ENCODE measurements around the gene SELPLG. TPM values are rescaled to one million over a fixed set of nuclear protein-coding genes. Genes with fewer than 3 reads are reported as not detected.

SELPLG gene
- total RNA-seq, 1 experiment from 2014 or later, result 0.34 TPM

GRCh38 chr12:108610336-108610815, 23.3 kb downstream of the SELPLG start:
- peaks cover 7% of the 10 kb centered on the region for H3K4me1 ChIP-seq (ENCODE audit: insufficient read depth, low read length, poor library complexity, severe bottlenecking)
- TF ChIP-seq CTCF (conservative IDR thresholded peaks at IDR 0.05; ENCODE audit: low read depth, low read length) (no peak), EZH2 (IDR thresholded peaks at IDR 0.05; ENCODE audit: borderline replicate concordance, low read depth, low read length, poor library complexity, severe bottlenecking) (no peak)
- no peaks in the 10 kb centered on the region for H3K9me3 ChIP-seq (ENCODE audit: low read depth, low read length, poor library complexity, severe bottlenecking)
- no peak for DNase-seq (ENCODE audit: low spot score)
- POLR2A ChIA-PET (ENCODE audit: low non-redundant PET), result no interaction called here
- no peak overlapping the region for H3K27ac ChIP-seq (ENCODE audit: low read depth, low read length, poor library complexity, severe bottlenecking)
- CTCF ChIA-PET, result no interaction called here
- H3K27me3 ChIP-seq (replicated peaks; ENCODE audit: insufficient read depth, low read depth, low read length, poor library complexity), result no peaks in the 10 kb centered on the region
- H3K4me3 ChIP-seq (ENCODE audit: low read depth, low read length, poor library complexity, severe bottlenecking), result no peak overlapping the region
- BruUV-seq (replicated peaks), result no TSS peak
- H3K36me3 ChIP-seq (ENCODE audit: insufficient read depth, low read length, poor library complexity, severe bottlenecking), result no peaks in the 10 kb centered on the region
- intact Hi-C loops (cut with micrococcal nuclease; ENCODE audit: unreplicated experiment), result no loop called here

GRCh38 chr12:108609537-108610335, 24.0 kb downstream of the SELPLG start:
- CTCF ChIA-PET, result no interaction called here
- Histone ChIP-seq H3K9me3 (ENCODE audit: low read depth, low read length, poor library complexity, severe bottlenecking) (no peaks in the 10 kb centered on the region), H3K27me3 (replicated peaks; ENCODE audit: insufficient read depth, low read depth, low read length, poor library complexity) (no peaks in the 10 kb centered on the region), H3K27ac (ENCODE audit: low read depth, low read length, poor library complexity, severe bottlenecking) (no peak overlapping the region), H3K36me3 (ENCODE audit: insufficient read depth, low read length, poor library complexity, severe bottlenecking) (no peaks in the 10 kb centered on the region), H3K4me3 (ENCODE audit: low read depth, low read length, poor library complexity, severe bottlenecking) (no peak overlapping the region), H3K4me1 (ENCODE audit: insufficient read depth, low read length, poor library complexity, severe bottlenecking) (peaks cover 7% of the 10 kb centered on the region)
- peak; percentile 44 for DNase-seq (ENCODE audit: low spot score)
- POLR2A ChIA-PET (ENCODE audit: low non-redundant PET), result no interaction called here
- intact Hi-C loops (cut with micrococcal nuclease; ENCODE audit: unreplicated experiment), result no loop called here
- no peak for TF ChIP-seq CTCF (conservative IDR thresholded peaks at IDR 0.05; ENCODE audit: low read depth, low read length)
- no peak for TF ChIP-seq EZH2 (IDR thresholded peaks at IDR 0.05; ENCODE audit: borderline replicate concordance, low read depth, low read length, poor library complexity, severe bottlenecking)
- no TSS peak for BruUV-seq (replicated peaks)

- peaks cover 7% of the 10 kb centered on the region for H3K4me1 ChIP-seq (ENCODE audit: insufficient read depth, low read length, poor library complexity, severe bottlenecking)
- BruUV-seq (replicated peaks), result no TSS peak
- no peaks in the 10 kb centered on the region for H3K9me3 ChIP-seq (ENCODE audit: low read depth, low read length, poor library complexity, severe bottlenecking)
- ChIA-PET POLR2A (ENCODE audit: low non-redundant PET) (no interaction called here), CTCF (no interaction called here)
- DNase-seq (ENCODE audit: low spot score), result no peak
- TF ChIP-seq CTCF (conservative IDR thresholded peaks at IDR 0.05; ENCODE audit: low read depth, low read length) (no peak), EZH2 (IDR thresholded peaks at IDR 0.05; ENCODE audit: borderline replicate concordance, low read depth, low read length, poor library complexity, severe bottlenecking) (no peak)
- H3K36me3 ChIP-seq (ENCODE audit: insufficient read depth, low read length, poor library complexity, severe bottlenecking), result no peaks in the 10 kb centered on the region
- no peak overlapping the region for H3K4me3 ChIP-seq (ENCODE audit: low read depth, low read length, poor library complexity, severe bottlenecking)
- no peak overlapping the region for H3K27ac ChIP-seq (ENCODE audit: low read depth, low read length, poor library complexity, severe bottlenecking)
- no peaks in the 10 kb centered on the region for H3K27me3 ChIP-seq (replicated peaks; ENCODE audit: insufficient read depth, low read depth, low read length, poor library complexity)
- intact Hi-C loops (cut with micrococcal nuclease; ENCODE audit: unreplicated experiment), result no loop called here
These were observed 25.1 kb downstream of the SELPLG start for GRCh38 chr12:108608616-108609015.

All from A673 (cell line).